Measurements from ENCODE around the gene GPSM3.
A peak's percentile ranks its signal among the peaks of the same experiment; 100 is the strongest.
"Not testable (repeated sequence)": the region's sequence is repeated elsewhere in the genome, so short reads cannot be mapped to it uniquely, and the experiment has no call there.

The GPSM3 gene

GRCh38 chr6:32213649-32214048, 21.2 kb upstream of the GPSM3 start:
- Mint-ChIP-seq H3K9me3 (no peaks in the 10 kb centered on the region), H3K4me1 (peaks cover 12% of the 10 kb centered on the region), H3K4me3 (no peak overlapping the region), H3K36me3 (no peaks in the 10 kb centered on the region), H3K27ac (peak overlapping the region; percentile 19), H3K27me3 (no peaks in the 10 kb centered on the region)
- ATAC-seq (ENCODE audit: low read depth) (no peak), DNase-seq (ENCODE audit: low spot score in 2 of 2) (no peak)

- H3K36me3 Mint-ChIP-seq, result no peaks in the 10 kb centered on the region
- peaks cover 17% of the 10 kb centered on the region for H3K4me1 Mint-ChIP-seq
- DNase-seq (ENCODE audit: low spot score in 2 of 2) (no peak), ATAC-seq (ENCODE audit: low read depth) (no peak)
- no peak overlapping the region for H3K27ac Mint-ChIP-seq
- H3K9me3 Mint-ChIP-seq, result no peaks in the 10 kb centered on the region
- no peaks in the 10 kb centered on the region for H3K27me3 Mint-ChIP-seq
- no peak overlapping the region for H3K4me3 Mint-ChIP-seq
These were observed 19.8 kb upstream of the GPSM3 start for GRCh38 chr6:32212076-32212760.

GRCh38 chr6:32211432-32211831, 19.0 kb upstream of the GPSM3 start:
- not testable (repeated sequence) for H3K27me3 Mint-ChIP-seq; H3K9me3 Mint-ChIP-seq; H3K36me3 Mint-ChIP-seq; DNase-seq (ENCODE audit: low spot score in 2 of 2); ATAC-seq (ENCODE audit: low read depth); H3K27ac Mint-ChIP-seq; H3K4me3 Mint-ChIP-seq
- peaks cover 17% of the 10 kb centered on the region for H3K4me1 Mint-ChIP-seq

GRCh38 chr6:32210191-32210601, 17.8 kb upstream of the GPSM3 start:
- Mint-ChIP-seq H3K4me3 (no peak overlapping the region), H3K9me3 (no peaks in the 10 kb centered on the region), H3K36me3 (no peaks in the 10 kb centered on the region), H3K27me3 (no peaks in the 10 kb centered on the region), H3K27ac (no peak overlapping the region), H3K4me1 (peaks cover 13% of the 10 kb centered on the region)
- ATAC-seq (ENCODE audit: low read depth) (no peak), DNase-seq (ENCODE audit: low spot score in 2 of 2) (no peak)

GRCh38 chr6:32208996-32209395, 16.6 kb upstream of the GPSM3 start:
- Mint-ChIP-seq H3K4me3 (no peak overlapping the region), H3K9me3 (no peaks in the 10 kb centered on the region), H3K27me3 (no peaks in the 10 kb centered on the region), H3K36me3 (no peaks in the 10 kb centered on the region), H3K27ac (peak overlapping the region; percentile 29), H3K4me1 (peaks cover 11% of the 10 kb centered on the region)
- DNase-seq (ENCODE audit: low spot score in 2 of 2) (no peak), ATAC-seq (ENCODE audit: low read depth) (no peak)

- H3K9me3 Mint-ChIP-seq, result no peaks in the 10 kb centered on the region
- H3K36me3 Mint-ChIP-seq, result no peaks in the 10 kb centered on the region
- DNase-seq (ENCODE audit: low spot score in 2 of 2) (no peak), ATAC-seq (ENCODE audit: low read depth) (no peak)
- H3K27me3 Mint-ChIP-seq, result no peaks in the 10 kb centered on the region
- no peak overlapping the region for H3K4me3 Mint-ChIP-seq
- H3K27ac Mint-ChIP-seq, result no peak overlapping the region
- H3K4me1 Mint-ChIP-seq, result peaks cover 7% of the 10 kb centered on the region
These were observed 11.8 kb upstream of the GPSM3 start for GRCh38 chr6:32204268-32204715.

- Mint-ChIP-seq H3K27ac (no peak overlapping the region), H3K4me1 (peaks cover 5% of the 10 kb centered on the region), H3K36me3 (no peaks in the 10 kb centered on the region), H3K9me3 (no peaks in the 10 kb centered on the region), H3K4me3 (no peak overlapping the region), H3K27me3 (no peaks in the 10 kb centered on the region)
- no peak for DNase-seq (ENCODE audit: low spot score in 2 of 2)
- no peak for ATAC-seq (ENCODE audit: low read depth)
These were observed 11.2 kb upstream of the GPSM3 start for GRCh38 chr6:32203426-32204267.

GRCh38 chr6:32202186-32202585, 9.7 kb upstream of the GPSM3 start:
- Mint-ChIP-seq H3K36me3 (no peaks in the 10 kb centered on the region), H3K27me3 (no peaks in the 10 kb centered on the region), H3K4me3 (no peak overlapping the region)

GRCh38 chr6:32200711-32201475, 8.4 kb upstream of the GPSM3 start:
- H3K4me1 Mint-ChIP-seq, result peaks cover 6% of the 10 kb centered on the region
- H3K27ac Mint-ChIP-seq, result no peak overlapping the region
- no peaks in the 10 kb centered on the region for H3K27me3 Mint-ChIP-seq
- no peaks in the 10 kb centered on the region for H3K9me3 Mint-ChIP-seq
- DNase-seq (ENCODE audit: low spot score in 2 of 2), result no peak
- H3K4me3 Mint-ChIP-seq, result no peak overlapping the region
- H3K36me3 Mint-ChIP-seq, result no peaks in the 10 kb centered on the region
- ATAC-seq (ENCODE audit: low read depth), result no peak

More at GRCh38 chr6:32202186-32202585, 9.7 kb upstream of the GPSM3 start:
- Mint-ChIP-seq H3K4me1 (peaks cover under 1% of the 10 kb centered on the region), H3K9me3 (no peaks in the 10 kb centered on the region), H3K27ac (no peak overlapping the region)
- DNase-seq (ENCODE audit: low spot score in 2 of 2) (no peak), ATAC-seq (ENCODE audit: low read depth) (no peak)

- peaks cover 17% of the 10 kb centered on the region for H3K4me1 Mint-ChIP-seq
- no peaks in the 10 kb centered on the region for H3K27me3 Mint-ChIP-seq
- no peaks in the 10 kb centered on the region for H3K9me3 Mint-ChIP-seq
- H3K4me3 Mint-ChIP-seq, result no peak overlapping the region
- ATAC-seq (ENCODE audit: low read depth) (no peak), DNase-seq (ENCODE audit: low spot score in 2 of 2) (no peak)
- H3K27ac Mint-ChIP-seq, result peak overlapping the region; percentile 99
- H3K36me3 Mint-ChIP-seq, result no peaks in the 10 kb centered on the region
These were observed 6.4 kb upstream of the GPSM3 start for GRCh38 chr6:32198866-32199265.

GRCh38 chr6:32198345-32198696, 5.9 kb upstream of the GPSM3 start:
- DNase-seq (ENCODE audit: low spot score in 2 of 2) (no peak), ATAC-seq (ENCODE audit: low read depth) (no peak)
- H3K9me3 Mint-ChIP-seq, result no peaks in the 10 kb centered on the region
- H3K4me1 Mint-ChIP-seq, result peaks cover 22% of the 10 kb centered on the region
- peak overlapping the region; percentile 99 for H3K27ac Mint-ChIP-seq
- H3K4me3 Mint-ChIP-seq, result no peak overlapping the region
- no peaks in the 10 kb centered on the region for H3K27me3 Mint-ChIP-seq
- no peaks in the 10 kb centered on the region for H3K36me3 Mint-ChIP-seq

- Mint-ChIP-seq H3K27me3 (no peaks in the 10 kb centered on the region), H3K9me3 (no peaks in the 10 kb centered on the region), H3K4me3 (peak overlapping the region; percentile 98), H3K36me3 (peaks cover 3% of the 10 kb centered on the region), H3K4me1 (peaks cover 25% of the 10 kb centered on the region), H3K27ac (peak overlapping the region; percentile 99)
- ATAC-seq (ENCODE audit: low read depth), result no peak
- peak in 1 of 2 donors; percentile 47 for DNase-seq (ENCODE audit: low spot score in 2 of 2)
These were observed 4.5 kb upstream of the GPSM3 start for GRCh38 chr6:32196682-32197616.

GRCh38 chr6:32195902-32196681, 3.6 kb upstream of the GPSM3 start:
- H3K4me3 Mint-ChIP-seq, result peak overlapping the region; percentile 98
- DNase-seq (ENCODE audit: low spot score in 2 of 2) (peak; percentile 93 to 99), ATAC-seq (ENCODE audit: low read depth) (peak; percentile 79)
- peak overlapping the region; percentile 99 for H3K27ac Mint-ChIP-seq
- peaks cover 30% of the 10 kb centered on the region for H3K4me1 Mint-ChIP-seq
- peaks cover 11% of the 10 kb centered on the region for H3K36me3 Mint-ChIP-seq
- H3K27me3 Mint-ChIP-seq, result no peaks in the 10 kb centered on the region
- H3K9me3 Mint-ChIP-seq, result no peaks in the 10 kb centered on the region

Data from memory B cell (primary cell).